ENCODE results near the gene ISOC2.

The ISOC2 gene

GRCh38 chr19:55467236-55468053 lies 6.0 kb upstream of the ISOC2 start:
- no peak overlapping the region for H3K4me3 ChIP-seq (ENCODE audit: low read length)
- peak; percentile 47 for DNase-seq (ENCODE audit: low read depth)
- peak; percentile 62 for TF ChIP-seq CTCF (IDR thresholded peaks at IDR 0.05; ENCODE audit: insufficient read depth, low read depth, low read length, missing control alignments)

- no peak for TF ChIP-seq CTCF (IDR thresholded peaks at IDR 0.05; ENCODE audit: insufficient read depth, low read depth, low read length, missing control alignments)
Observed at GRCh38 chr19:55466241-55466614, 4.8 kb upstream of the ISOC2 start.

DNA sequence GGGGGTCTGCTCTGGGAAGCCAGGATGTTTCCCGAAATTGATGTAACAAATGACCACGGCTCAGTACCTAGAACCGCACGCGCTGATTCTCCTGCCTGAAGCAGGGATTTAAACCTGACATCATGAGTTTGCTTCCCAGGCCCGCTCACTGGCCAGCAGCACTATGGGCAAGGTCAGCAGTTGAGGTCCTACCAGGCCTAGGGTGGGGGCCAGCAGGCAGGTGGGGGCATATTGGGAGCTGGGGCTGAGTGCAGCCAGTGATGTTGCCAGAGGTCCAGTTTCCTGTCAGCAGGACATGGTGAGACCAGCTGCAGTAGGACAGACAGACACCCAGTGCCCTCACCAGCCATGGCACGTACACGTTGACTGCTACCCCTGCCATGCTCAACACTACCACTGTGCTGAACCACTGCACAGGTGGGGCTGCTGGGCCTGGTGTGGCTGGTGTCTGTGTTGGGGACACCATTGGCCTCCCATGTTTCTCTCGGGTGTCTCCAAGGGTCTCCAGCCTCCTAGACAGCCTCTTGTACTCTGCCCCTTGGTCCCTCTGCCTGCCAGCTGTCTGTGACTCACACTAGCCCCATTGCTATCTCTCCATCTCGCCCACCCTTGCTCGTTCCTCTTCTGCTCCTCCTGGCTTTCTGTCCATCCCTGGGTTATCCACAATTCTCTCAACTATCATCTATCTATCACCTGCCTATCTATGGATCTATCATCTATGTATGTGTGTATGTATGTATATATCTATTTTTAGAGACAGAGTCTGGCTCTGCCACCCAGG lies 4.2 kb upstream of the ISOC2 start:
- DNase-seq (ENCODE audit: low read depth) = no peak
- TF ChIP-seq CTCF (IDR thresholded peaks at IDR 0.05; ENCODE audit: insufficient read depth, low read depth, low read length, missing control alignments) = no peak
- no peak overlapping the region for H3K4me3 ChIP-seq (ENCODE audit: low read length)

More at GRCh38 chr19:55466241-55466614, 4.8 kb upstream of the ISOC2 start:
- H3K4me3 ChIP-seq (ENCODE audit: low read length) = no peak overlapping the region
- DNase-seq (ENCODE audit: low read depth) = no peak

DNA sequence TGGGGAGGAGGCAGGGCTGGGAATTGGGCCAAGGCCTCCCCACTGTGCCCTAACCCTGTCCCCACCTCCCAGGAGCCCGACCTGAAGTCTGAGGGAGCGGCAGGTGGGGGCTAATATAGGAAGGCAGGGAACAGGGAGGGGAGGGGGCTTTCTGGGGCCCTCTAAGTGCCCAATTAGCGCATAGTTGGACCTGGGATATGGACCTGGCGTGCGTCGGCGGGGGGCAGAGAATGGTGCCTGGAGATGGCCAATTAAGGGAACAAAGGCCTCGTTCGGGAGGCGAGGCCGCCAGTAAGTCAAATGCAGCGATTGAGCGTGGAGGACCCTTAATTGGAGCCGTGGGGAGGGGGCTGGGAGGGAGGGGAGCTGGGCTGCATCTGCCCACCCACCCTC lies 3.2 kb upstream of the ISOC2 start, which contains the start of gene C19orf85:
Gene C19orf85, minus strand, starts transcription at position 90 of the 393 bp plus-strand sequence. CDS start 197 bp downstream, outside the sequence.
- H3K4me3 ChIP-seq (ENCODE audit: low read length) = no peak within 1 kb of the TSS
- DNase-seq (ENCODE audit: low read depth) = no peak
- TF ChIP-seq CTCF (IDR thresholded peaks at IDR 0.05; ENCODE audit: insufficient read depth, low read depth, low read length, missing control alignments) = no peak

DNA sequence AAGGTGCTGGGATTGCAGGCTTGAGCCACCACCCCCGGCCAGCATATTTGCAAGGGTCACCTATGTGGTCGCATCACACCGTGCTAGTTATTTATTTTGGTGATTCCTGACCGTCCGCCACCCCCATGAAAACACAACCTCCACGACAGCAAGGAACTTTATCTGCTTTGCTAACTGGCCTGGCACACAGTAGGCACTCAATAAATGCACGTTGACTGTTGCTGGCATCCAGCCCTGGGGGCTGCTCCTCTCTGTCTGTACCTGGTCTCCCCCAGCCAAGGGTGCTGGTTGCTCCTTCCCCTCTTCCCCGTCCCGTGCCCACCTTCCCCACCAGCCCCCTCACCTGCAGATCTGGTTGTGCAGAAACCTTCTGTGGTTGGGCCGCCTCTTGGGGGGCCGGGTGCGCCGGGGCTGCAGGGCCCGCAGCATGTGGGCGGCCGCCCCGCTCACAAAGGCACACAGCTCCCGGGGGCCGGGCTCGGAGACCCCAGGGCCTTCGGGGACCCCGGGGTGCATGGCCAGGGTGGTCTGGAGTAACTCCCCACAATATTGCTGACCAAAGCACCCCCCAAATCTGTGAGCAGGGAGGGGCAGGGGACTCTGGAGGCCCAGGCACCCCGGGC lies 2.7 kb upstream of the ISOC2 start:
- no peak for TF ChIP-seq CTCF (IDR thresholded peaks at IDR 0.05; ENCODE audit: insufficient read depth, low read depth, low read length, missing control alignments)
- no peak overlapping the region for H3K4me3 ChIP-seq (ENCODE audit: low read length)

GRCh38 chr19:55463583-55464031 lies 2.2 kb upstream of the ISOC2 start:
- no peak for DNase-seq (ENCODE audit: low read depth)
- H3K4me3 ChIP-seq (ENCODE audit: low read length) = no peak overlapping the region
- TF ChIP-seq CTCF (IDR thresholded peaks at IDR 0.05; ENCODE audit: insufficient read depth, low read depth, low read length, missing control alignments) = no peak

More for the DNA sequence above, 2.7 kb upstream of the ISOC2 start:
- DNase-seq (ENCODE audit: low read depth) = no peak
